HEK293 (cell line): ENCODE measurements around the gene ZNF202.

Experiments
- CTCF ChIA-PET: fragments of 350-600 bp; formaldehyde crosslinking; extraction: SDS; loops from one replicate; lab custom pipeline; 2021; ENCODE audit warnings: antibody characterized with exemption; lab: Yijun Ruan, JAX
- POLR2A ChIA-PET: fragments of 300-600 bp; formaldehyde crosslinking; extraction: SDS; loops from one replicate; lab custom pipeline; 2020; ENCODE audit warnings: antibody characterized with exemption, inconsistent platforms; lab: Yijun Ruan, JAX
- H3K27ac ChIP-seq: fragments of 200-500 bp; sonication (Bioruptor generic); 2 replicates; pipeline ENCODE4 v1.5.1; 2014; ENCODE audit warnings: low read depth, low read length, control low read depth, inconsistent platforms; ENCODE audit errors: extremely low read depth
- H3K36me3 ChIP-seq, 2 experiments: fragments of 200-500 bp in 1 of 2; sonication (Bioruptor generic) in 1 of 2; 1 replicate in 1 of 2; 2 replicates in 1 of 2; pipeline ENCODE4 v1.5.1; 2014 to 2017; ENCODE audit warnings: inconsistent platforms in 2 of 2, low read length in 2 of 2; ENCODE audit not compliant: control insufficient read depth in 2 of 2, insufficient read depth in 1 of 2
- H3K4me1 ChIP-seq: fragments of 200-500 bp; sonication (Bioruptor generic); 2 replicates; pipeline ENCODE4 v1.5.1; 2014; ENCODE audit warnings: mild to moderate bottlenecking, low read length, inconsistent platforms; ENCODE audit not compliant: control insufficient read depth, insufficient read depth
- H3K4me3 ChIP-seq: 2 replicates; pipeline ENCODE4 v1.5.1; 2011; ENCODE audit warnings: low read depth, mild to moderate bottlenecking, control low read depth, low read length, moderate library complexity
- H3K9me3 ChIP-seq: fragments of 200-500 bp; sonication (Bioruptor generic); 2 replicates; pipeline ENCODE4 v1.5.1; 2014; ENCODE audit warnings: low read depth, low read length, inconsistent platforms; ENCODE audit not compliant: control insufficient read depth, insufficient read depth
- GLI4 ChIP-seq: fragments of 450-650 bp; formaldehyde crosslinking; IDR thresholded peaks from 2 replicates; pipeline ENCODE4 v1.5.1; 2016; ENCODE audit warnings: missing biosample characterization, missing genetic modification characterization
- OSR2 ChIP-seq: fragments of 450-650 bp; formaldehyde crosslinking; IDR thresholded peaks from 2 replicates; pipeline ENCODE4 v1.5.1; 2016; ENCODE audit warnings: missing biosample characterization, missing genetic modification characterization
- PRDM2 ChIP-seq: fragments of 450-650 bp; formaldehyde crosslinking; IDR thresholded peaks from 2 replicates; pipeline ENCODE4 v1.5.1; 2016; ENCODE audit warnings: missing biosample characterization, missing genetic modification characterization, borderline replicate concordance
- SP7 ChIP-seq: fragments of 450-650 bp; formaldehyde crosslinking; IDR thresholded peaks from 2 replicates; pipeline ENCODE4 v1.5.1; 2016; ENCODE audit warnings: missing biosample characterization, missing genetic modification characterization
- YY2 ChIP-seq: fragments of 450-650 bp; formaldehyde crosslinking; IDR thresholded peaks from 2 replicates; pipeline ENCODE4 v1.5.1; 2016; ENCODE audit warnings: missing biosample characterization, missing genetic modification characterization
- ZBTB8A ChIP-seq: fragments of 450-650 bp; formaldehyde crosslinking; IDR thresholded peaks from 2 replicates; pipeline ENCODE4 v1.5.1; 2016; ENCODE audit warnings: missing biosample characterization, missing genetic modification characterization
- ZNF157 ChIP-seq: fragments of 450-650 bp; formaldehyde crosslinking; IDR thresholded peaks from 2 replicates; pipeline ENCODE4 v1.5.1; 2016; ENCODE audit warnings: missing biosample characterization, missing genetic modification characterization
- ZNF19 ChIP-seq: fragments of 450-650 bp; formaldehyde crosslinking; IDR thresholded peaks from 2 replicates; pipeline ENCODE4; 2016; ENCODE audit warnings: missing biosample characterization, missing genetic modification characterization, low read depth
- ZNF2 ChIP-seq: fragments of 450-650 bp; formaldehyde crosslinking; IDR thresholded peaks from 2 replicates; pipeline ENCODE4 v1.5.1; 2016; ENCODE audit warnings: missing biosample characterization, missing genetic modification characterization
- ZNF280C ChIP-seq: fragments of 450-650 bp; formaldehyde crosslinking; IDR thresholded peaks from 2 replicates; pipeline ENCODE4 v1.5.1; 2016; ENCODE audit warnings: missing biosample characterization, missing genetic modification characterization
- ZNF311 ChIP-seq: fragments of 450-650 bp; formaldehyde crosslinking; IDR thresholded peaks from 2 replicates; pipeline ENCODE4 v1.5.1; 2017; ENCODE audit warnings: missing biosample characterization, missing genetic modification characterization, borderline replicate concordance
- ZNF324 ChIP-seq: fragments of 450-650 bp; formaldehyde crosslinking; IDR thresholded peaks from 2 replicates; pipeline ENCODE4 v1.5.1; 2016; ENCODE audit warnings: missing biosample characterization, missing genetic modification characterization
- ZNF416 ChIP-seq: fragments of 450-650 bp; formaldehyde crosslinking; IDR thresholded peaks from 2 replicates; pipeline ENCODE4 v1.5.1; 2016; ENCODE audit warnings: missing biosample characterization, missing genetic modification characterization
- ZNF426 ChIP-seq: fragments of 450-650 bp; formaldehyde crosslinking; IDR thresholded peaks from 2 replicates; pipeline ENCODE4 v1.5.1; 2017; ENCODE audit warnings: missing biosample characterization, missing genetic modification characterization, mild to moderate bottlenecking, inconsistent platforms, moderate library complexity
- ZNF555 ChIP-seq: fragments of 450-650 bp; formaldehyde crosslinking; conservative IDR thresholded peaks from 2 replicates; pipeline ENCODE4 v1.5.1; 2017; ENCODE audit warnings: missing biosample characterization, mild to moderate bottlenecking, missing genetic modification characterization, inconsistent platforms
- ZNF558 ChIP-seq: fragments of 450-650 bp; formaldehyde crosslinking; IDR thresholded peaks from 2 replicates; pipeline ENCODE4 v1.5.1; 2016; ENCODE audit warnings: missing biosample characterization, missing genetic modification characterization
- ZNF560 ChIP-seq: fragments of 450-650 bp; formaldehyde crosslinking; IDR thresholded peaks from 2 replicates; pipeline ENCODE4 v1.5.1; 2017; ENCODE audit warnings: missing biosample characterization, missing genetic modification characterization, borderline replicate concordance
- ZNF623 ChIP-seq: fragments of 450-650 bp; formaldehyde crosslinking; IDR thresholded peaks from 2 replicates; pipeline ENCODE4 v1.5.1; 2016; ENCODE audit warnings: missing biosample characterization, missing genetic modification characterization
- ZNF654 ChIP-seq: fragments of 450-650 bp; formaldehyde crosslinking; IDR thresholded peaks from 2 replicates; pipeline ENCODE4 v1.5.1; 2016; ENCODE audit warnings: low read depth, missing biosample characterization, missing genetic modification characterization
- ZNF658 ChIP-seq: fragments of 450-650 bp; formaldehyde crosslinking; IDR thresholded peaks from 2 replicates; pipeline ENCODE4; 2016; ENCODE audit warnings: missing biosample characterization, missing genetic modification characterization
- ZNF692 ChIP-seq: fragments of 450-650 bp; formaldehyde crosslinking; IDR thresholded peaks from 2 replicates; pipeline ENCODE4 v1.5.1; 2016; ENCODE audit warnings: missing biosample characterization, missing genetic modification characterization
- ZNF792 ChIP-seq: fragments of 450-650 bp; formaldehyde crosslinking; IDR thresholded peaks from 2 replicates; pipeline ENCODE4 v1.5.1; 2016; ENCODE audit warnings: missing biosample characterization, missing genetic modification characterization

Gene ZNF202

GRCh38 chr11:123755344-123755743 is 13.9 kb upstream of the ZNF202 start:
- POLR2A ChIA-PET = no interaction called here
- H3K9me3 ChIP-seq = no peaks in the 10 kb centered on the region
- no peak overlapping the region for H3K27ac ChIP-seq
- no peaks in the 10 kb centered on the region for H3K4me1 ChIP-seq
- TF ChIP-seq ZNF623 (no peak), ZNF654 (no peak), ZNF416 (no peak), ZNF19 (tag by site-specific recombination) (no peak), YY2 (tag by site-specific recombination) (no peak), ZNF555 (tag by site-specific recombination) (no peak), ZNF658 (no peak), ZNF560 (tag by site-specific recombination) (no peak), ZNF324 (no peak), ZNF280C (no peak), GLI4 (no peak), OSR2 (tag by site-specific recombination) (no peak), ZNF2 (no peak), PRDM2 (tag by site-specific recombination) (no peak), ZNF157 (no peak), ZBTB8A (tag by site-specific recombination) (no peak), ZNF558 (no peak), ZNF311 (tag by site-specific recombination) (no peak), ZNF792 (no peak)
- no peak overlapping the region for H3K4me3 ChIP-seq
- CTCF ChIA-PET = interaction anchor here (1.2 kb wide), 1 partner anchor 115 kb away, joined by 3 read pairs; no protein-coding TSS in a partner anchor
- H3K36me3 ChIP-seq = no peaks in the 10 kb centered on the region

GRCh38 chr11:123754101-123754568 is 12.7 kb upstream of the ZNF202 start, which contains the start of gene OR6X1:
OR6X1 (minus strand) TSS chr11:123754518; CDS start chr11:123754518, 0 bp downstream.
- Histone ChIP-seq H3K27ac (no peak within 1 kb of the TSS), H3K9me3 (no peaks in the 10 kb centered on the region), H3K36me3 (no peaks in the 10 kb centered on the region), H3K4me3 (no peak within 1 kb of the TSS), H3K4me1 (no peaks in the 10 kb centered on the region)
- ChIA-PET POLR2A (no interaction called here), CTCF (no interaction called here)
- TF ChIP-seq ZNF692 (tag by site-specific recombination) (no peak), ZNF426 (no peak), SP7 (tag by site-specific recombination) (no peak), ZNF280C (no peak)
